Measurements from ENCODE around the gene ST6GALNAC1.
A peak's percentile ranks its signal among the peaks of the same experiment; 100 is the strongest.

Gene ST6GALNAC1

DNA sequence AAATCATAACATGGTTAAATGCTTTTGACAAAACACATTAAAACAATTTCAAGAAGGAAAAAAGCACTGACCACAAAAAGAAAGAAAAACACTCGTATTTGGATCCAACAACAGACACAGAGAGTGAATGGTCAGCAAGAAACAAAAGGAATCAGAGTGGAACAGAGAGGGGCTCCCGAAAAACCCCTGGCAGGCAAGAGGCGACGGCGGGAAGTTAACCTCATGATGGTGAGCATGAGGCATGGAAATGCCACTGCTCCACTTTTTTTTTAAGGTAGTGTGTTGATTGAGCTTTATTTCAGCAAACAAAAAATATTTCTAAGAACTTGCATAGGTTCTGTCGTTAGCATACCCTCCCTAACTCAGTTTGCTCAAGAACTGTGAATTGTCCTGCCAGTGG lies 32.1 kb upstream of the ST6GALNAC1 start:
- no peak for DNase-seq

DNA sequence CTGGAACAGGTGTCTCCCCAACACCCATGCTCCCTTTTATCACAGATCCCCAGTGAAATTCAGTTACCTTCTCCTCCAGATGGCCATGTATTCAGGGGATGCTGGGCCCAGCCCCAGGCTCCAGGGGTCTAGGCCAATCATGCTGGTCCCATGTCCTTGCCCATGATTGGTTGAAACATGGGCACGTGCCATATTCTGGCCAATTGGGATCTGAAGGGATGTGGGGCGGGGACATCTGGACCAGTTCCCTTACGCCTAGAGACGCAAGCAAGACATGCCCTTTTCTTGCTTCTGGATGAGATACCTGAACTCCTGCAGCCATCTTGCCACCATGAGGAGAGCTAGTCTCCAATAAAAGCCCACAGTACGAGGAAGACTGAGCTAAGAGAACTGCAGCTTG lies 31.0 kb upstream of the ST6GALNAC1 start:
- no peak for DNase-seq

DNA sequence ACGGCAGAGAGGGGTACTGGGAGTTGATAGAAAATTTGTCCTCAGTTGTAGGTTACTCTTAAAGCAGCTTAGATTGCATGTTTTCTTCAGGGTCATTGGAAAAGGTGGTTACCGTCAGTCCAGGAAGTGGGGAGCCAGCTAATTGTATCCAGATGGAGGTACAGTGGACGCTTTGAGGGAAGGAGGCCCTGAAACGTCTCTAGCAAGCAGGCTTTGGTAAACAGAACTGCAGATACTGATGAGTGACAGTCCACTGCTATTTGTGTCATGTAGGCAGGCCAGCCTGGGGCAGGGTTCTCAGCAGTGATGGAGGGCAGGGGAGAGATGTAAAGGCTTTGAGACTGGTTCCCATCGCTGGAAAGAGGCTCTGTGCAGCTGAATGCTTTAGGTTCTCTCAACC lies 30.2 kb upstream of the ST6GALNAC1 start:
- DNase-seq, result no peak

GRCh38 chr17:76672892-76673291 lies 29.3 kb upstream of the ST6GALNAC1 start:
- no peak for DNase-seq

GRCh38 chr17:76672270-76672851 lies 28.8 kb upstream of the ST6GALNAC1 start:
- DNase-seq, result no peak

DNA sequence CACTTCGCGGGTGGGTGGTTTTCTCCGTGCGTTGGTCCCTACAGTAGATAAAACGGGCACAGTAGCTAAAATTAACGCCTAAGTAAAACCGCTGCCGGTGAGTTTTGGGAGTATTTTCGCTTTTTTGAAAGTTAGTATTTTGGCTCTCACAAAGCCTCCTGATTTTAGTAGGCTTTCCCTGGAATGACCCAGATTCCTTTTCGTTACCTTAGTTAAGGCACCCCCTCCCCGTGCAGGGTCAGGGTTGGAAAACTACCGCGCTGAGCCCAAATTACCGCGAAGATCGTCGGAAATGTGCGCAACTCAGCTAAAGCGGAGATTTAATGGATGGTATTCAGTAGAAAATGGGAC lies 28.3 kb upstream of the ST6GALNAC1 start:
- no peak for DNase-seq

GRCh38 chr17:76671123-76671911 lies 27.8 kb upstream of the ST6GALNAC1 start:
- peak; percentile 98 for DNase-seq

DNA sequence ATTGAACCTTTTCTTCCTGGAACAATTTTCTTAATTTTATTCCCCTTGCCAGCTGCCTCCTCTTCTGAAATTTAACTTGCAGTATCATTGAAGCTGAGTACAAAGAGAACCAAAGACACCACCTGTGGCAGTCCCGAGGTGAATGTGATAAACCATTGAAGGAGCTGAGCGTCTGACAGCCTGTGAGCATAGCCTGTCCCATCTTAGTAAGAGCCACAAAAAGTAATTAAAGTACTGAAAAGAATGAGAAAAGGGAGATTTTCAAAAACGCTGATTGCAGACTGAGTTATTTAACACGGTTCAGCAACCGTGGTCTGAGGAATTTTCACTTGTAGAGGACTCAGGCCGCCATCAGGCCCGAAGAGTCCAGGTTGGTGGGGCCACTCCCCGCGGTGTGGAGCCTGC lies 27.2 kb upstream of the ST6GALNAC1 start:
- DNase-seq, result no peak

DNA sequence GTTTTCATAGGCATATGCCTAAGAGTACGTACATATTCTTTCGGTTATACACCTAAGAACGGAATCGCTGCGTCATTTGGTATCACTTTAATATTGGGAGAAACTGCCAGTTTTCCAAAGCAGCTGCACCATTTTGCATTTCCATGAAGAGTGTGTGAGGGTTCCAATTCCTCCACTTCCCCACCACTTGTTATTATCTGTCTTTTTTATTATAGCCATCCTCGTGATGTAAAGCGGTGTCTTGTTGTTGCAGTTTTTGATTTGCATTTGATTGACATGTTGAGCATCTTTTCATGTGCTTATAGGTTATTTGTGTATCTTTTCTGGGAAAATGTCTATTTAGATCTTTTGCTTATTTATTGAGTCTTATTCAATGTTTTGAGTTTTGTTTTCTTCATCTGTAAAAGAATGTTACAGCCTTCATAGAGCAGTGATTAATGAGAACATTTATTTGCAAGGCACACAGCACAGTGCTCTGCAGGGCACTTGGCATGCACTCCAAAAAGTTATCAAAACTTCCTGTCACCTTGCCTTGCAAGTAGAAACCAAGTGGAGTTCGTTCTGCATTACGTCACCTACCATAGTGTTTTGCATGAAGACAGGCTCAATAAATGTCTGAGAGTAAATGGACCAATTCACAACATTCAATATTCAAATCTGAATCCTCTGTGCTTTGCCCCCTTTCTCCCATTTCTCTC lies 26.6 kb upstream of the ST6GALNAC1 start:
- DNase-seq, result no peak

DNA sequence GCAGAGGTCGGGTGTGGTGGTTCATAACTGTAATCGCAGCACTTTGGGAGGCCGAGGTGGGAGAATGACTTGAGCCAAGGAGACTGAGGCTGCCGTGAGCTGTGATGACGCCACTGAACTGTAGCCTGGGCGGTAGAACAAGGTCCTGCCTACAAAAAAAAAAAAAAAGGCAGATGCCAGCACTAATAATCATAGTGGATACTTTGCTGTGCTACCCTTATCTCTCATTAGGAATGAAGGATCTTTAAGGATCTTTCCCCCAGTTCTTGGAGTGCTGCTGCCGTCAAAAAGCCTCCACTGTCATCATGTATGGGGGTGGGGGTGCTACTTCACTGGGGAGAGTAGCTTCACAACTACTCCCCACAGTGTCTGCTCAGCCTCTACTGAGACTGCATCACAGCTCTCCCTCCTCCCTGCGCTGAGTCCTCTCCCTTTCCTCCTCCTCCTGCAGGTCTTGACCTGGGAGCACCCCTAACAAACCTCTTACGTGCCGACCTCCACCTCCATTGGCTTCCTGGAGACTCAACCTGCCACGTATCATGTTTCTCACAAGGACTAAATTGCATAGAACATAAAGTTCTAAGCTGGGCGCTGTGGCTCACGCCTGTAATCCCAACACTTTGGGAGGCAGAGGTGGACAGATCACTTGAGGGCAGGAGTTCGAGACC lies 24.4 kb upstream of the ST6GALNAC1 start:
- no peak for DNase-seq

DNA sequence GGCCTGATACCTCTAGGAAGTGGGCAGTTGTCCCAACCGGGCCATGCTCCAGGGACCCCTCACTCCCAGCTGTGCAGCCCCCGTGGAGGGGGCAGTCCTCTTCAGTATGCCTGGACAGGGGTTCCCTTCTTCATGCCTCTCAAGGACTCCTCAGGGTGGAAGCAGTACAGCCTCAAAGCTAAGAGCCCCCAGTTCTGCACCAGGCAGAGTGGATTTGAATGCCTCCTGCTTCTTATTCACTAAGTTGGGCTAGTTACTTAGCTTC lies 23.9 kb upstream of the ST6GALNAC1 start:
- no peak for DNase-seq

GRCh38 chr17:76660656-76661042 lies 17.1 kb upstream of the ST6GALNAC1 start:
- no peak for DNase-seq

GRCh38 chr17:76659928-76660655 lies 16.5 kb upstream of the ST6GALNAC1 start:
- DNase-seq, result no peak

DNA sequence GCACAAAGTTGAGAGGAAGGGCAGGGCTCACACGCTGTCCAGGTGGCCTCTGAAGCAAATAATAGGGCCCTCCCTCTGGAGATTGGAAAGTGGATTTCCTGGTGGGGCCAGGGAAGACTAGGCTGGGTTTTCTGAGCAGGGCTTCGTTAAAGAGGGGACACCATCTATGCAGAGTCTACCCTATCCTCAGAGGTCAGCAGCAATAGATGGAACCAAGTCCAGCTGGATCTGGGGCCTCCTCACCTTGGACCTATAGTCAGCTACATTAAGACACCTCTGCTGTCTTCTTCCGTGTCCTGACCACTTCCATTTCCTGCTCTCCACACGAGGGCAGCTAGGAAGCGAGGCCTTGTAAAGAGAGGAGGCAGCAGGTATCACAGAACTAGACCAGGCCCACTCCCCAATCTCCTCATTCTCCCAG lies 14.7 kb upstream of the ST6GALNAC1 start:
- DNase-seq, result no peak

DNA sequence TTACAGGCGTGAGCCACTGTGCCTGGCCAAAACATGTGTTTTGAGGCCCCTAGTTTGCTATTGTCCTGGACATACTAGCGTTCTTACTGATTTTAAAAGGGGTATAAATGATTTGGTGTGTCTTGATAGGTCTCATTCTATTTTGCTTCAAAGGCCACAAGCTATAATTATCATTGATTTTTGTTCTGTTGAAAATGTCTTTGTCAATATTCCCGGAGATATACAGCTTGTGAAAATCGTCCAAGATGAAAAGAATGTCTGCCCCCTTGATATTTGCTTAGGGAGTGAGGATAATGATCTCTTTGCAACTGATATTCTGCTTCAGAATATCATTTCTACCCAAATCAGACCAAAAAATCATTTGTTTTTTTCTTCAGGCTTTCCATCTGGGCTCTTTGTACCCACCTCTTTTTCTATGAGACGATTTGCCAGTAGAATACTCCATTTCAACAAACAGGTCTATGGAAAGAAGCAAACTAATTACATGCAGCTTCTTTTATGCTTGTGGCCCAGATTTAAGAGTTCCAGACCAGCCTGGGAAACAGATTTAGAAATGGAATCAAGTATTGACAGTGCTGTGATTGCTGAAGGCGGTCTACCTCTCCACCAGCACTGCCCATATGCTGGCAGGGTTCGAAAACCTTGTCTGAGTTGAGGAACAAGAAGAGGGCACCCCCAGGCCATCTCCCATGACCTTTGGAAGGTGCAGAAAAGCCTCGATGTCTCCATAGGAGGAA lies 14.1 kb upstream of the ST6GALNAC1 start:
- no peak for DNase-seq

- DNase-seq, result no peak
Observed at GRCh38 chr17:76654408-76654807, 10.9 kb upstream of the ST6GALNAC1 start.

DNA sequence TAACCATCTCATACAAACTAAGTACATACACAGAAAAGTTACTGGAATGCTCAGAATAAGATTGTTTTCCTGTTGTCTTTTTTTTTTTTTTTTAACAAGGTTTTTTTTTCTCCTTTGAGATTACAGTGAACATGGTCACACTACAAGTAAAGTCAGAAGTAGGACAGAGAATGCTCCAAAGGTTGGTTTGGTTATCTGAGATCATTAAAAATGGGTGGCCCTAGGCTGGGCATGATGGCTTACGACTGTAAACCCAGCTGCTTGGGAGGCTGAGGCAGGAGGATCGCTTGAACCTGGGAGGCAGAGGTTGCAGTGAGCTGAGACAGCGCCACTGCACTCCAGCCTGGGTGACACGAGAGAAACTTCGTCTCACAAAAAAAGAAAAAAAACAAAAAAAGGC lies 6.9 kb upstream of the ST6GALNAC1 start:
- no peak for DNase-seq

DNA sequence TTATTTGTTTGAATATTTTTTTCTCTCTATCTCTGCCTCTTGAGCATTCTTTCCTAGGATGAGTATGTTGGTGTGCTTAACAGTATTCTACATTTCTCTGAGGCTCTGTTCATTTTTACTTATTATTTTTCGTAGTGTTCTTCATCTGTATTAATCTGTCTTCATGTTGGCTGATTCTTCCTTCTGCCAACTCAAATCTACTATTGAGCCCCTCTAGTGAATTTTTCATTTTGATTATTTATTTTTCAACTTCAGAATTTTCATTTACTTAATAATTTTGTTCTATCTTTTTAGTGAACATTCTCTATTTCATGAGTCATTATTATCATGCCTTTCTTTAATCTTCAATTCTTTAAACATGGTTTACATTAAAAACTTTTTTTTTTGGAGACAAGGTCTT lies 3.2 kb upstream of the ST6GALNAC1 start:
- DNase-seq, result no peak

DNA sequence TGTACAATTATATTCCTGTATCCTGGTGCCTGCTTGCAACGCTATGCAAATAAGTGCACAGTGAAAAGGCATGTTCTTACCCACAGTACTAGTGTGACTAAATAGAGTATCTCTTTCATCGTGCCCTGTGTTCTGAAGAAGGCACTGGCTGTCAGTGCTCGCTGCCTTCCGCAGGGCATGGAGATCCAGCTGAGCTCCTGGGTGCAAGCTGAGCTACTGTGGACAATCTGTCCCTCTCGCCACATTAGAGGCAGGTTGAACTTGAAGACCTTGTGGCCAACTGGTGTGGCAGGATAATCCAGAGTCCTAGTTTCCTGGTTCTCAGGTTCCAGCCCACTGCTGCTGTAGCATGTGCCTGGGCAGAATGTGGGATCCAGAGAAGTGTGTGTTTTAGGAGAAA lies 1.9 kb upstream of the ST6GALNAC1 start:
- DNase-seq, result no peak

GRCh38 chr17:76644995-76645394 lies 1.4 kb upstream of the ST6GALNAC1 start:
- DNase-seq, result no peak

DNA sequence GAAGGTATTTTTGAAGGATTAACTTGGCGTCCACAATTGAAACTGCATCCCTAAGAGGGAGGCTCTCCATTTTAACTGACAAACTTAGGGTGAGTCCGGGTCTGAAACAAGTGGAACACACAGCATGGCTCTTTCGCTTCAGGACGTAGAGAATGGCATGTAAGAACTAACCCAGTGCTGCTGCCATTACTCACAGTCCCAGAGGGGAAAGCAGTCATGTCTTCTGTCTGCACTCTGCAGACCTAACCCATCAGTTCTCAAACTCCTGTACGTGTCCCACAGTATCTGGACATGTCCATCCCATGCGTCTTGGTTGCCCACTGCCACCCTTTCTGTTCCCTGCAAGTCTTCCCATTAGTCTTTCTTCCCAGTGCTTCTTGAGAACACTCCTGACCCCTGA lies 563 bp downstream of the ST6GALNAC1 start:
- DNase-seq, result no peak

DNA sequence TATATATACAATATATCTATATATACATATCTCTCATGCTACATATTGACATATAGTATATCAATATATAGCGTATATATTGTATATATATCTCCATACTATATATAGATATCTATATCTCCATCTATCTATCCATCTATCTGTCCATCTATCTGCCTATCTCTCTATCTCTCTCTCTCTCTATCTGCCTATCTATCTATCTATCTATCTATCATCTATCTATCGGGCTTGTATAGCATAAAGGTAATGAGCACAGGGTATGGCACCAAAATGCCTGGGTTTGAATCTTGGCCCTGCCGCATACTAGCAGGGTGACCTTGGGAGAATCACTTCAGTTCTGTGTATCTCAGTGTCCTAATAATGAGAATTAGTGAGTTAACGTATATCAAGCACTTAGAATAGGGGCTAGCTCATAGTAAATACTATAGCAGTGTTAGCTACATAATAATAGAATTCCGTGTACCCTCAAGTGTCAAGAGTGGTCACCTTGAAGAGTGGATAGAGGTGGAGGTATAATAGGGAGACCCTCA lies 1.5 kb downstream of the ST6GALNAC1 start:
- no peak for DNase-seq

All from NCI-H1105 treated with DMSO at 0.1 percent for 48 hours (cell line).